T-helper 2 cell (primary cell): ENCODE data around the gene TIMM17B.

ENCODE experiments used
- DNase-seq, 5 experiments: peaks; one replicate each; pipeline versions ENCODE4 v3.0.0 to v3.0.0-alpha.2; 2012 to 2022
- total RNA-seq, 2 donors: gene quantifications; one replicate each; lab custom pipeline; 2026; lab: John Stamatoyannopoulos, UW

TIMM17B gene
- total RNA-seq, result 14.3 to 26.7 reads per million in 2 donors

DNA sequence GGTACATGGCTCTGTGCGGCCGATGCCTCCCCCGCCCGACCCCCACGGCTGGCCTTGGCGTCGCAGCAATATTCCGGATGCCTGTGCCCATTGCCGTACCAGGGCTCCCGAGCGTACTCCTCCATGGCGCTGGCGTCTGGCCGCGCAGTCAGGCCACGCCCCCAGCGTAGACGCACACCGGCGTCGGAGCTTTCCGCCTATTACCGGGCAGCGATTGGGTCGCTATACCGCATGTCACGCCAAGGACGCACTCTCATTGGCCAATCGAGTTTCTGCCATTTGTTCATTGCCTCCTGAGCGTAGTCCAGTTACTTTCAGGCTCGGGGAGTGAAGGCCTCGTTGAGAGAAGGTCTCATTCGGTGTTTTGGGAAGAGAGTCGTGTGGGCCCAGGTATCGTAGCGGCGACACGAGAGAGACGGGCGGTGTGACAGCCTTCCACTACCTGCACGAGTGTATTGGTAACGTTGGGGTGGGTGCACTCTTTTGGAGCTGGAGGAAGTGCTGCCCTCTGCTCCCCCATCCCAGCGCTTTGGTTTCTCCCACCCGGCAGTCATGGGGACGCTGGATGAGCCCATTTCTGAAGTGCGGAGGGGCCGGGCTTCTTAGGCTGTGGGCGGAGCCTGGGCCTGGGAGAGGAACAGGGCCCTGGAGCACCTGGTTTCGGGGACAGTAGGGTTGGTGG is at the start of gene TIMM17B, which contains the start of gene PQBP1:
TIMM17B (minus strand) TSS at position 144 of the 682 bp plus-strand sequence; CDS start at position 125, 19 bp downstream.
PQBP1 (plus strand) TSS at position 306 of the 682 bp plus-strand sequence. CDS start 580 bp downstream, outside the sequence.
- DNase-seq, result peak; percentile 66 to 97 (median 83)

DNA sequence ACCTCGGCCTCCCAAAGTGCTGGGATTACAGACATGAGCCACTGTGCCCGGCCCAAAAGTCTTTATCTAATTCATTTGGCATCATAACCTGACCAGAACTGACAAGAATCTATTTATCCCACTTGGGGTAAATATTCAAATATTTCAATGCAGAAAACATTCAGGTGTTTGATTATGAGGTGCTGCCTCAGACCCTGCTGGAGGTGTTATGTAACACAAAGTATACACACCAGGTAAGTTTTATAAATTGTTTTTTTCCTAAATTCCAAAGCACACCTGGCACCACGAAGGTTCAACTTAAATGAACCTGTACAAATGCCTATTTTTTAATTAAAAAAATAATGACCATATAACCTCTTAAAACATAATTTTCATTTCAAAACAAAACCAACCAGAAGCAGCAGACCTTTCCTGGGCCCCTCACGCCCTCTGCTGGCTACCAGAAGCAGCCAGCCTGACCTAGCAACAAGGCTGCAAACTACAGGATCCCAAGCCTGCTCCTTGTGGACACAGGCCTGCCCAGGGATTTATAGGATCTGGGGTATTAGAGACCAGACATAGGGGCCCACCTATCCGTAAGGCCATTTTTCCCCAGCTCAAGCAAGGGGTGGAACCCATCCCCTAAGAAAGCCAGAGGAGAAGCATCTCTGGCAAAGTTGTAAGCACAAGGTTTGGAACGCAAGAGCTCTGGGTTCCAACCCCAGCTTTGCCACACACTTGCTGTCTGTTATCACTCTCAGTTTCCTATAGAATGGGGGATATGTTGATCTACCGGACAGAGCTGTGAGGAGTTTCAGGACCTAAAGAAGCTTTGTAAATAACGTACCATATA is 48.2 kb upstream of the TIMM17B start:
- peak in 4 of 5 experiments; percentile 20 to 54 (median 45) for DNase-seq

GRCh38 chrX:48942895-48943294 is 45.3 kb upstream of the TIMM17B start:
- peak in 1 of 5 experiments; percentile 28 for DNase-seq

DNA sequence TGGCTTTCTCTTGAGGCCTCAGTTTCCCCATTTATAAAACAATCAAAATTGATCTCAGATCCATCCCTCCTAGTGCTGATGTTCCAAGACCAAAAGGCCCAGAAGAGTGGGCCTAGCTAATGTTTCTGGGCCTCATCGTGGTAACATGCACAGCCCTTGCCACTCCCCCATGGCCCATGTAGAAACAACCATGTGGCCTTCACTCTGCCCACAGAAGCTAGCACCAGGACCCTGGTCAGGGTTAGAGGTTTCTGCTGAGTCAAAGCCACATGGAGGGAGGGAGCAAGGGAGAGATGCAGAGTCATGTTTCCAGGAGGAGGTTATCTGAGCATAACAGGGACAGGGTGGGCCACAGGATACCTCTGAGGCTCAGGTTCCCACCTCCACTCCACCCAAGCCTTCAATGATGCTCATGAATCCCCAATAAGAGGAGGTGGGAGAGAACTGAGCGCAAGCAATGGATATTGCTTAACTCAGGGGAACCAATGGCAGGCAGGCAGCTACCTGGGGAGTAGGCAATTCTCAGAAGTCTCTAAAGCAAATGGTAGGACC is 42.9 kb upstream of the TIMM17B start:
- DNase-seq, result peak in 1 of 5 experiments; percentile 49

- DNase-seq, result peak in 2 of 5 experiments; percentile 9 to 64
Observed at GRCh38 chrX:48939524-48940228, 42.1 kb upstream of the TIMM17B start.

DNA sequence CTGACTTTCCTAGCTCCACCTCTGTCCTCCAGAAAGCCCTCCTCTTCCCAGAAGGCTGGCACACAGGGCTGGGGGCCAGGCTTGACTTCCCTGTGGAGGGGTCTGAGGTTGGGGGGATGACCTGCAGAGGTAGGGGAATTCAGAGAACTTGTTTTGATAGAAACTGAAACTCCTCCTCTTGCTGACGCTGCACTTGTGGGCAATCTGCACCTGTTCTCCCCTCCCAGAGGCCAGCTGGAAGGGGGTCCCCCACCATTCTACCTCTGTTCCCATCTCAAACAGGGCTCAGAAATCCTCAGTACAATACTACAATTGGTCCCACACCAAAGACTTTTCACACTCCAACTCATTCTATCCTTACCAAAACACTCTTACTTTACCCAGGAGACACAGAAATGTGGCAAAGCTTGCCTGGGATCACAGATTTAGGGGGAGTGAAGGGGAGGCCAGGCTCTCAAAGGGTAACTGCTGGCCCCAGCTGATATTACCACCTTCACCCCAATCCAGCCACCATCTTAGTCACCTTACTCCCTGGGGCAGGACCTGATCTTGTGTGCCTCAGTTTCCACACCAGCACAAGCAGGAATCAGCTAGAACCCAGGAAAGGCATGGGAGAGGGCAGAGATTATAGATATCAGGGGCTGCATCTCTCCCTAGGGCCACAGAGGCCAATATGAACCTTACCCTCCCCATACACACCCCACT is 41.3 kb upstream of the TIMM17B start:
- peak; percentile 16 to 90 (median 64) for DNase-seq

GRCh38 chrX:48937054-48937907 is 39.7 kb upstream of the TIMM17B start:
- DNase-seq, result peak; percentile 52 to 99 (median 83)

GRCh38 chrX:48936429-48937053 is 39.0 kb upstream of the TIMM17B start:
- no peak for DNase-seq

DNA sequence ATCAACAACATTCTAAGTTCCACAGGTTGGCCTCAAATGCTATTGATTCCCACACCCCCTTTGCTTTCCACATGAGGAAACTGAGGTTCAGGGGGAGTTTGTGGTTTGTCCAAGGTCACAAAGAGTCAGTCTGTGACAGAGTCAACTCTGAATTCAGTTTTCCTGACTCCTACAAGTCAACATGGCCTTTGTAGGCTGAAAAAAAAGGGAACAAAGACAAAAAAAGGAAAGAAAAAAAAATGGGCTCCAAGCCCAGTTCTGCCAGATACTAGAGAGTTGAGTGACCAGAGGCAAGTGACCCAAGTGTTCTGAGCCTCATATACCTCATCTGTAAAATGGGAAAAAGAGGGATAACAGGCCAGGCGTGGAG is 37.7 kb upstream of the TIMM17B start:
- no peak for DNase-seq

DNA sequence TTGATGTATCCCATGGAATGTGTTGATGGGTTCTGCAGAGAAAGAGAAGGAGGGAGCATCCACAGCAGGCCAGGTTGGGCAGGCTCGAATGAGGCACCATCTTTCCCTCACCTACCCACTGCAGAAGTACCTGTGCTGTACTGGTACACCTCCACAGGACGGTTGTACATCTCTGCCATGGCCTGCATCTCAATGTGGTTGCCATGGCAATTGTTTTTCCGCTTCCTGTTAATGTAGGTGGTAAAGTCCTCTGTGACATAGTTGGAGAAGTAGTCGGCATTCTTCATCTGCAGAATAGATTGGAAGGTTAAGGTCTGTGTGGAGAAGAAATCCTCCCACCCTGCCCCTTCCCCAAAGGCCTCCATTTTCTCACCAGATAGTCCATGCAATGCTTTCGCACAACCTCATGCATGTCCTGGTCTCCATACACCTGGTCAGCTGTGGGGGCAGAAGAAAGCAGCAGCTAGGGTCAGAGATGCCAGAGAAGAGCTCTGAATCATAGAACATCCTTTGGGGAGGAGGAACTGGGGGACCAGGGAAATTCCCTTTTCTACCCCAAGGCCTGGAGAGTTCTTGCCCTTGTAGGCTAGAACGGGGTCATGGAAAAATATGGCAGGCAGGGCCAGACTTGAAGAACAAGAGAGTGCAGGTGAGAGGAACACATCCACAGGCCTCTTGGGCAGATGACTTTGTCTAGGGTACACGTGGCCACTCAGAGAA is 37.2 kb upstream of the TIMM17B start:
- peak in 2 of 5 experiments; percentile 54 to 75 for DNase-seq

DNA sequence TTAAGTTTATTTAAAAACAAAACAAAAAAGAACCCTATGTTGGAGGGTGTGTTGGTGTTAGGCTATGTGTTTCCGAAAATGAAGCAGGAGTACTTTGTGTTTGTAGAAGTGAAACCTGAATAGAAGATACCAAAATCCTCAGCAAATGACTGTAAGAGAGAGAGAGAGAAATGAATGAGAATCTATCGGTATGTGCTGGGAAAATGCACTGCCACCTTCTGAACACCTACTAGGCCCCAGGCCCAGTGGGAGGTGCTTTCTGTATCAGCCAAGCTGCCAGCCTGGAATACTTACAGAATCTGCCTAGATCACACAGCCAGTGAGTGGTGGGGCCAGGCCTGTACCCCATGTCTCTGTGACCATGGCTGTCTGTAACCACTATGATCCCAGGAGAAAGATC is 36.2 kb upstream of the TIMM17B start:
- peak in 1 of 5 experiments; percentile 53 for DNase-seq

DNA sequence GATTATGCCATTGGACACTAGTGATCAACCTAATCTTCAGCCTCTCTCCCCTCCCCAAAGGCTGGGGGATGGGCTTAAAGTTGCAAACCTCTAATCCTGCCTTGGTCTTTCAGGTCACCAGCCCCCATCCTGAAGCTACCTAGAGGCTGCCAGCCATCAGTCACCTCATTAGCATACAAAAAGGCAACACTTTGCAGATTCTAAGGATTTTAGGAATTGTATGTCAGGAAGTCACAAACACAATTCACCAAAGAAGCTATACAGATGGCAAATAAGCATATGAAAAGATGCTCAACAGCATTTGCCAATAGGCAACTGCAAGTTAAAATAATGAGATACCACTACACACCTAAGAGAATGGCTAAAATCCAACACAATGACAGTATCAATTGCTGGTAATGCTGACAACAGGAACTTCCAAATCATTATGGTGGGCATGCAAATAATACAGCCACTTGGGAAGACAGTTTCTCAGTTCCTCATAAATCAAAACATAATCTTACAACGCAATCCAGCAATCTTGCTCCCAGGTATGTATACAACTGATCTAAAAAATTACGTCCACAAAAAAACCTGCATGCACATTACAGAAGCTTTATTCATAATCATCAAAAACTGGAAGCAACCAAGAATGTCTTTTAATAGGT is 30.3 kb upstream of the TIMM17B start:
- DNase-seq, result no peak

DNA sequence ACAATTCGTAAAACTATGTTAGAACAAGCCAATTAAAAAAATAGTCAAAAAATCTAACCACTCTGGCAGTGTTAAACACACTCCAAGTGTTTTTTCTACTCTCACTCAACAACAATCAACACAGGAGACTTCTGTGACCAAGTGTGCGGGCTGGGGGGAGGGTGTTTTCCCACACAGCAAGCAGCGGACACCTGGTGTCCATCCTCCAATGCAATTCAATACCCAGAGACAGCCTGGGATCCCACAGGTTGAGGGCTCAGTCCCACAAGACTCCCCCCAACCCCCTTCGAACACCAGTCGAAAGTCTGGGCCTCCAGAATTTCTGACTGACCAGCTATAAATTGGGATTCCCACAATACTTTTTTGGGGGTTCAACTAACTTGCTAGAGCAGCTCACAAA is 29.6 kb upstream of the TIMM17B start:
- DNase-seq, result no peak

- DNase-seq, result peak in 1 of 5 experiments; percentile 50
Observed at GRCh38 chrX:48924270-48924669, 26.7 kb upstream of the TIMM17B start.

GRCh38 chrX:48923771-48924170 is 26.2 kb upstream of the TIMM17B start:
- DNase-seq, result no peak

- no peak for DNase-seq
Observed at GRCh38 chrX:48920718-48921104, 23.1 kb upstream of the TIMM17B start.

DNA sequence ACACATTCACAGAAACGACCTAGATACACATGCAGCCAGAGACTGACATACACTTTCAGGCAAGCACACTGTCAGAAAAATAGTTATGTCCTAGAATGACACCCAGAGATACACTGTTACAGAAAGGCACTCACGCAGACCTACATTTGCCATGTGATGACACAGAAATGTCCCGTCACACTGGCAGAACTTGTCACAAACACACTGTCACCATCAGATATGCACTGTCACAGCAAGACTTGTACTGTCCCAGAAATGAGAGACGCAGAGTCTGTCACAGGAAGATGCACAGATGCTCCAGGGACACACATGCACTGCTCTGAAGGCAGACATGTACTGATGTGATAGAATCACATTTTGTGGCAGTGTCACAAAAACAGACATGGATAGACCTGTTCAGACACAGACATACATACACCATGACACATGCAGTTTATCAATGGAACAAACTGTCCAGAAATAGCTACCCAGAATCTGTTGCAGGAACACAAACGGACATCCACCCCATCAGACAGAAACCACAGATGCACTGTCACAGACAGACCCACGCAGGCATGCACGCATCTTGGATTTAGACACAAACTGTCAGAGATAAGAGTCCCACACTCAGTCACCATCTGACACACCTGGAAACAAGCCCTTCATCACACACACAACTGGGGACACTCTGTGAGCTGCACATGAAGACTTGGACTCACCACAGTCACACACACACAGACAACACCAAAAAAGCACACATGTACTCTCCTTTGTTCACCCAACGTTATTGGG is 22.6 kb upstream of the TIMM17B start:
- peak in 2 of 5 experiments; percentile 47 to 88 for DNase-seq

DNA sequence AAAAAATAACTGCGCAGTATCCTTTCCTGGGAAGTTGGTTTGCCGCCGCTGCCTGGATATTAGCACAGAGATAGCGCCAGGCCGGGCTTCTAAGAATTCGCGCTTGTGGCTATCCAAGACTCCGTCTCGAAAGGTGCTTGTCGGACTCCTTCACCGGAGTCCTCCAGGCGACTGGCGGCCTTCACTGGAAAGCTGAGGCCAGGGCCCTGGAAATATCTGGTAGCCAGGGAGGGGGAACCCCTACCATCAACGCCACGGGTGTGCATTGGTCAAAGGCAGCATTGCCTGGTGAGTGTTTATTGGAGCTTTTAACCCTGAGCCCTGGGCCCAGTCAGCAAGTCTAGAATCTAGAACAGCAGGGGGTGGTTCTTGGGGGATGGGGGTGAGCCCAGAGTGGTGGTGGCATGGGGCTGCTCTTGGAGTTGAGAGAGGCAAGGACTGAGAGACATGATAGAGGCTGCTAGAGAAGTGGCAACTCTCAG is 21.8 kb upstream of the TIMM17B start:
- peak in 2 of 5 experiments; percentile 26 to 68 for DNase-seq
